ENCODE measurements around the gene ARHGAP24.

ARHGAP24 gene

GRCh38 chr4:85700362-85700761 is 225.4 kb downstream of the ARHGAP24 start:
- DNase-seq (ENCODE audit: low read depth), result peak; percentile 14

- no peak for DNase-seq (ENCODE audit: low read depth)
Measured at GRCh38 chr4:85701861-85702321, 226.9 kb downstream of the ARHGAP24 start.

- DNase-seq (ENCODE audit: low read depth), result no peak
Measured at GRCh38 chr4:85703096-85703495, 228.1 kb downstream of the ARHGAP24 start.

- DNase-seq (ENCODE audit: low read depth), result no peak
Measured at GRCh38 chr4:85707611-85708010, 232.7 kb downstream of the ARHGAP24 start.

GRCh38 chr4:85708468-85708867 is 233.5 kb downstream of the ARHGAP24 start:
- no peak for DNase-seq (ENCODE audit: low read depth)

- DNase-seq (ENCODE audit: low read depth), result no peak
Measured at GRCh38 chr4:85713005-85713404, 238.1 kb downstream of the ARHGAP24 start.

- no peak for DNase-seq (ENCODE audit: low read depth)
Measured at GRCh38 chr4:85715991-85716737, 241.2 kb downstream of the ARHGAP24 start.

- DNase-seq (ENCODE audit: low read depth), result no peak
Measured at GRCh38 chr4:85717351-85717750, 242.4 kb downstream of the ARHGAP24 start.

GRCh38 chr4:85717847-85718246 is 242.9 kb downstream of the ARHGAP24 start:
- DNase-seq (ENCODE audit: low read depth), result no peak

GRCh38 chr4:85720735-85721134 is 245.8 kb downstream of the ARHGAP24 start:
- no peak for DNase-seq (ENCODE audit: low read depth)

GRCh38 chr4:85722401-85722800 is 247.5 kb downstream of the ARHGAP24 start:
- DNase-seq (ENCODE audit: low read depth), result no peak

- no peak for DNase-seq (ENCODE audit: low read depth)
Measured at GRCh38 chr4:85722807-85723206, 247.9 kb downstream of the ARHGAP24 start.

- no peak for DNase-seq (ENCODE audit: low read depth)
Measured at GRCh38 chr4:85724791-85725563, 250.0 kb downstream of the ARHGAP24 start.

- peak; percentile 22 for DNase-seq (ENCODE audit: low read depth)
Measured at GRCh38 chr4:85725721-85726170, 250.8 kb downstream of the ARHGAP24 start.

GRCh38 chr4:85726555-85726954 is 251.6 kb downstream of the ARHGAP24 start:
- DNase-seq (ENCODE audit: low read depth), result no peak

GRCh38 chr4:85728464-85728863 is 253.5 kb downstream of the ARHGAP24 start:
- DNase-seq (ENCODE audit: low read depth), result no peak

GRCh38 chr4:85732124-85732523 is 257.2 kb downstream of the ARHGAP24 start:
- DNase-seq (ENCODE audit: low read depth), result no peak

GRCh38 chr4:85733798-85734197 is 258.8 kb downstream of the ARHGAP24 start:
- no peak for DNase-seq (ENCODE audit: low read depth)

- DNase-seq (ENCODE audit: low read depth), result no peak
Measured at GRCh38 chr4:85734424-85734831, 259.5 kb downstream of the ARHGAP24 start.

- no peak for DNase-seq (ENCODE audit: low read depth)
Measured at GRCh38 chr4:85736571-85736970, 261.6 kb downstream of the ARHGAP24 start.

- no peak for DNase-seq (ENCODE audit: low read depth)
Measured at GRCh38 chr4:85737254-85737653, 262.3 kb downstream of the ARHGAP24 start.

GRCh38 chr4:85738721-85739120 is 263.8 kb downstream of the ARHGAP24 start:
- no peak for DNase-seq (ENCODE audit: low read depth)

GRCh38 chr4:85740431-85740861 is 265.5 kb downstream of the ARHGAP24 start:
- DNase-seq (ENCODE audit: low read depth), result no peak
